CD14-positive monocyte (primary cell): ENCODE measurements around the gene CWC22. TPM values are rescaled to one million over a fixed set of nuclear protein-coding genes. Genes with fewer than 3 reads are reported as not detected.

Source experiments
- DNase-seq, 3 donors: peaks; one replicate each; pipeline ENCODE4 v3.0.0-alpha.2; 2011 to 2022
- H2AFZ ChIP-seq: 2 replicates; pipeline ENCODE4 v1.6.0; 2012; ENCODE audit warnings: mild to moderate bottlenecking, low read depth, low read length, inconsistent platforms; ENCODE audit not compliant: insufficient read depth, poor library complexity, severe bottlenecking
- H3K27ac ChIP-seq, 2 donors: 1 replicate in 1 of 2; 2 replicates in 1 of 2; pipeline ENCODE4 v1.5.1; 2012 to 2013; ENCODE audit warnings: low read length in 2 of 2, control low read depth in 1 of 2, inconsistent platforms in 1 of 2, low read depth in 1 of 2, mild to moderate bottlenecking in 1 of 2
- H3K27me3 ChIP-seq, 2 donors: one replicate each; pipeline versions ENCODE4 v1.6.0 to v1.6.1; 2011 to 2013; ENCODE audit warnings: low read length in 2 of 2; ENCODE audit not compliant: control insufficient read depth in 2 of 2, insufficient read depth in 2 of 2
- H3K36me3 ChIP-seq, 2 donors: replicated peaks in 1 of 2; 1 replicate in 1 of 2; 2 replicates in 1 of 2; pipeline versions ENCODE4 v1.5.1 to v1.6.1; 2012 to 2013; ENCODE audit warnings: low read length in 2 of 2, control low read depth in 1 of 2, inconsistent platforms in 1 of 2, mild to moderate bottlenecking in 1 of 2; ENCODE audit not compliant: insufficient read depth in 2 of 2, control insufficient read depth in 1 of 2
- H3K4me1 ChIP-seq, 2 donors: 1 replicate in 1 of 2; 2 replicates in 1 of 2; pipeline versions ENCODE4 v1.5.1 to v1.6.1; 2012 to 2013; ENCODE audit warnings: low read length in 2 of 2, control low read depth in 1 of 2, inconsistent platforms in 1 of 2, mild to moderate bottlenecking in 1 of 2, moderate library complexity in 1 of 2; ENCODE audit not compliant: insufficient read depth in 2 of 2, control insufficient read depth in 1 of 2
- H3K4me2 ChIP-seq: replicated peaks from 2 replicates; pipeline ENCODE3; 2012; ENCODE audit warnings: low read length, moderate library complexity, mild to moderate bottlenecking; ENCODE audit not compliant: poor library complexity, severe bottlenecking; ENCODE audit errors: extremely low read depth
- H3K4me3 ChIP-seq, 3 experiments: fragments of 200-600 bp in 1 of 3; sonication (generic) in 1 of 3; replicated peaks in 1 of 3; 1 replicate in 2 of 3; 2 replicates in 1 of 3; pipeline ENCODE4 v1.5.1; 2011 to 2013; ENCODE audit warnings: low read length in 3 of 3, mild to moderate bottlenecking in 3 of 3, control low read depth in 2 of 3, low read depth in 2 of 3, inconsistent platforms in 1 of 3, moderate library complexity in 1 of 3
- H3K79me2 ChIP-seq: 2 replicates; pipeline ENCODE4 v1.6.0; 2012; ENCODE audit warnings: mild to moderate bottlenecking, control low read depth, inconsistent platforms, low read length, moderate library complexity; ENCODE audit not compliant: insufficient read depth
- H3K9ac ChIP-seq: 2 replicates; pipeline ENCODE4 v1.6.0; 2017; ENCODE audit warnings: low read length, mild to moderate bottlenecking; ENCODE audit not compliant: insufficient read depth, poor library complexity, severe bottlenecking
- H3K9me3 ChIP-seq, 2 donors: replicated peaks in 1 of 2; 1 replicate in 1 of 2; 2 replicates in 1 of 2; pipeline versions ENCODE4 v1.5.1 to v1.6.1; 2012 to 2013; ENCODE audit warnings: low read length in 2 of 2, control low read depth in 1 of 2; ENCODE audit not compliant: control insufficient read depth in 1 of 2, insufficient read depth in 1 of 2
- H4K20me1 ChIP-seq: 2 replicates; pipeline ENCODE4 v1.6.0; 2012; ENCODE audit warnings: mild to moderate bottlenecking, low read length, control low read depth, moderate library complexity; ENCODE audit not compliant: insufficient read depth
- H3K27ac Mint-ChIP-seq, 7 donors: one replicate each; pipeline ENCODE4 v1.8.0; 2020; ENCODE audit warnings: mild to moderate bottlenecking in 7 of 7, mixed read lengths in 7 of 7, moderate library complexity in 6 of 7, inconsistent platforms in 2 of 7
- H3K27me3 Mint-ChIP-seq, 3 donors: one replicate each; pipeline ENCODE4 v1.8.0; 2021 to 2022; ENCODE audit warnings: low read depth in 3 of 3, mild to moderate bottlenecking in 3 of 3, mixed read lengths in 3 of 3, moderate library complexity in 3 of 3, inconsistent platforms in 1 of 3
- H3K36me3 Mint-ChIP-seq, 2 donors: one replicate each; pipeline ENCODE4 v1.8.0; 2020; ENCODE audit warnings: mixed read lengths in 2 of 2, inconsistent platforms in 1 of 2, mild to moderate bottlenecking in 1 of 2
- H3K4me1 Mint-ChIP-seq: one replicate; pipeline ENCODE4 v1.8.0; 2020; ENCODE audit warnings: mild to moderate bottlenecking, mixed read lengths
- H3K4me3 Mint-ChIP-seq, 2 donors: one replicate each; pipeline ENCODE4 v1.8.0; 2020; ENCODE audit warnings: mild to moderate bottlenecking in 2 of 2, mixed read lengths in 2 of 2, moderate library complexity in 1 of 2
- H3K9me3 Mint-ChIP-seq, 7 donors: one replicate each; pipeline ENCODE4 v1.8.0; 2020 to 2022; ENCODE audit warnings: mixed read lengths in 7 of 7, mild to moderate bottlenecking in 6 of 7, moderate library complexity in 6 of 7, inconsistent platforms in 2 of 7
- WGBS: methylation state at CpG from one replicate; pipeline ENCODE4 v1.1.5; 2013; ENCODE audit warnings: missing lambda C conversion rate; ENCODE audit not compliant: insufficient coverage; 5-methylcytosine and 5-hydroxymethylcytosine counted together
- intact Hi-C, 2 donors: fragments of 100-400 bp; cut with micrococcal nuclease; formaldehyde crosslinking; loops; one replicate each; pipeline versions ENCODE4 v1.15.0 to v1.15.1; 2023
- polyA plus RNA-seq, 3 donors: library from polyadenylated mRNA; depleted of rRNA in 1 of 3; unstranded in 2 of 3; stranded (reverse) in 1 of 3; fragments of 300-500 nt in 2 of 3; fragments of >200 nt in 1 of 3; fragmentation: Illumina TruSeq in 2 of 3; gene quantifications; 1 replicate in 2 of 3; 2 replicates in 1 of 3; pipeline ENCODE4 v1.2.3, GENCODE V29; 2012 to 2021
- TF ChIP-seq, protein P1 (sequence below): fragments of 200-600 bp; IDR thresholded peaks from one replicate; pipeline ENCODE4 v1.8.0; 2022; ENCODE audit warnings: antibody characterized with exemption, mild to moderate bottlenecking

CWC22 gene
- polyA plus RNA-seq, 3 donors, result 4.4 to 14.9 (median 9.5) TPM

DNA sequence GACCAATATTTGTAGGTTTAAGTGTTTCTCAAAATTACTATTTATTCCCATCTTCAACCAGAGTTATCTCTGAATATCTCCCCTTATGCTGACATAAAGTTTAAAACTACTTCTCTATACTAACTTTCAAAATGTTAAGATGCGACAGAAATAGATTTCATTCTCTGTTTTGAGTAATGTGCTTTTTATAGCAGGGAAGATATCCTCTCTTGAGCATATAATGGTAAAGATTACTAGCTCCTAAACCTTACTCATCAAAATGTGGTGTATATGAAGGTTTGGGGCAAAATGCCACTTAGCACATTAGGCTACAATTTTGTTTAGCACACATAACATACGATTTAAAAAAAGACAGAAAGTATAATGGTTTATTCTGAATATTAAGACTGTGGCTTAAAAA, 54.4 kb downstream of the CWC22 start:
- Histone ChIP-seq H3K27me3 (no peaks in the 10 kb centered on the region), H3K36me3 (peaks cover 67 to 87% of the 10 kb centered on the region in 2 donors), H3K4me1 (no peaks in the 10 kb centered on the region), H4K20me1 (no peaks in the 10 kb centered on the region), H3K9me3 (no peaks in the 10 kb centered on the region), H3K4me3 (no peak overlapping the region), H3K27ac (no peak overlapping the region), H3K79me2 (no peaks in the 10 kb centered on the region), H3K9ac (no peak overlapping the region), H3K4me2 (no peak overlapping the region), H2AFZ (no peak overlapping the region)
- TF ChIP-seq, protein P1, sequence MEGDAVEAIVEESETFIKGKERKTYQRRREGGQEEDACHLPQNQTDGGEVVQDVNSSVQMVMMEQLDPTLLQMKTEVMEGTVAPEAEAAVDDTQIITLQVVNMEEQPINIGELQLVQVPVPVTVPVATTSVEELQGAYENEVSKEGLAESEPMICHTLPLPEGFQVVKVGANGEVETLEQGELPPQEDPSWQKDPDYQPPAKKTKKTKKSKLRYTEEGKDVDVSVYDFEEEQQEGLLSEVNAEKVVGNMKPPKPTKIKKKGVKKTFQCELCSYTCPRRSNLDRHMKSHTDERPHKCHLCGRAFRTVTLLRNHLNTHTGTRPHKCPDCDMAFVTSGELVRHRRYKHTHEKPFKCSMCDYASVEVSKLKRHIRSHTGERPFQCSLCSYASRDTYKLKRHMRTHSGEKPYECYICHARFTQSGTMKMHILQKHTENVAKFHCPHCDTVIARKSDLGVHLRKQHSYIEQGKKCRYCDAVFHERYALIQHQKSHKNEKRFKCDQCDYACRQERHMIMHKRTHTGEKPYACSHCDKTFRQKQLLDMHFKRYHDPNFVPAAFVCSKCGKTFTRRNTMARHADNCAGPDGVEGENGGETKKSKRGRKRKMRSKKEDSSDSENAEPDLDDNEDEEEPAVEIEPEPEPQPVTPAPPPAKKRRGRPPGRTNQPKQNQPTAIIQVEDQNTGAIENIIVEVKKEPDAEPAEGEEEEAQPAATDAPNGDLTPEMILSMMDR, result no peak
- Mint-ChIP-seq H3K27me3 (no peaks in the 10 kb centered on the region), H3K4me3 (no peak overlapping the region), H3K36me3 (peaks cover 67 to 70% of the 10 kb centered on the region in 2 donors), H3K27ac (no peak overlapping the region), H3K9me3 (no peaks in the 10 kb centered on the region), H3K4me1 (peaks cover 5% of the 10 kb centered on the region)
- intact Hi-C loops, result no loop called here
- DNase-seq, result no peak
- WGBS, result no CpG with 5 or more reads among the region's 2 CpGs

DNA sequence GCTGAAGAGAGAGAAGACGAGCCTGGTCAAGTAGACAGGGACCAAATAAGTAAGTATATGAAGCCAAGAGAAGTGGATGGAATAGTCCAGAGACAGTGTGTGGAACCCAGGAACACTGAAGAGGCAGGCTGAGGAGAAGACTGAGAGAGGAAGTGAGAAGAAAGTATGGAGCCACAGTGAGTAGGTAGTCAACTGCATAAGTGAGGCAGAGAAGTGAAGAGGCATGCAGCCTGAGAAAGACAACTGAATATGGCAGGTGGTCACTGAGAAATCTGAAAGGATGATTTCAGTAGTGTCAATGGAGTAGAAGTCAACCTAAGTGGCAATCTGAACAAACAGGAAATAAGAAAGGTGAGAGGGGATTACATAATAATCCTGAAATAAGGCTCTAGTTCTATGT, 55.4 kb downstream of the CWC22 start:
- DNase-seq, result no peak
- Histone ChIP-seq H2AFZ (no peak overlapping the region), H3K9ac (no peak overlapping the region), H3K4me2 (no peak overlapping the region), H3K36me3 (peaks cover 67 to 89% of the 10 kb centered on the region in 2 donors), H4K20me1 (no peaks in the 10 kb centered on the region), H3K27ac (no peak overlapping the region), H3K4me1 (no peaks in the 10 kb centered on the region), H3K9me3 (no peaks in the 10 kb centered on the region), H3K4me3 (no peak overlapping the region), H3K79me2 (no peaks in the 10 kb centered on the region), H3K27me3 (no peaks in the 10 kb centered on the region)
- TF ChIP-seq, protein P1, result no peak
- Mint-ChIP-seq H3K9me3 (no peaks in the 10 kb centered on the region), H3K27me3 (no peaks in the 10 kb centered on the region), H3K4me1 (peaks cover 5% of the 10 kb centered on the region), H3K36me3 (peaks cover 66 to 72% of the 10 kb centered on the region in 2 donors), H3K4me3 (no peak overlapping the region), H3K27ac (peak overlapping the region in 3 of 7 donors; percentile 2 to 66 (median 43))
- 100% methylated on average over 1 of the region's 1 CpG for WGBS
- intact Hi-C loops, result no loop called here
